AG10803 (cell line): Measurements from ENCODE around the gene SNX25.

Experiments used
- DNase-seq: peaks from one replicate; pipeline ENCODE4 v3.0.0; 2010; ENCODE audit warnings: low read depth
- H3K4me3 ChIP-seq: 2 replicates; pipeline ENCODE4 v1.5.1; 2011; ENCODE audit warnings: mild to moderate bottlenecking, low read length, control low read depth
- TF ChIP-seq, protein P1 (sequence below): conservative IDR thresholded peaks from 2 replicates; pipeline ENCODE4 v1.5.1; 2011; ENCODE audit warnings: mild to moderate bottlenecking, low read length, control low read depth, inconsistent platforms

SNX25 gene

DNA sequence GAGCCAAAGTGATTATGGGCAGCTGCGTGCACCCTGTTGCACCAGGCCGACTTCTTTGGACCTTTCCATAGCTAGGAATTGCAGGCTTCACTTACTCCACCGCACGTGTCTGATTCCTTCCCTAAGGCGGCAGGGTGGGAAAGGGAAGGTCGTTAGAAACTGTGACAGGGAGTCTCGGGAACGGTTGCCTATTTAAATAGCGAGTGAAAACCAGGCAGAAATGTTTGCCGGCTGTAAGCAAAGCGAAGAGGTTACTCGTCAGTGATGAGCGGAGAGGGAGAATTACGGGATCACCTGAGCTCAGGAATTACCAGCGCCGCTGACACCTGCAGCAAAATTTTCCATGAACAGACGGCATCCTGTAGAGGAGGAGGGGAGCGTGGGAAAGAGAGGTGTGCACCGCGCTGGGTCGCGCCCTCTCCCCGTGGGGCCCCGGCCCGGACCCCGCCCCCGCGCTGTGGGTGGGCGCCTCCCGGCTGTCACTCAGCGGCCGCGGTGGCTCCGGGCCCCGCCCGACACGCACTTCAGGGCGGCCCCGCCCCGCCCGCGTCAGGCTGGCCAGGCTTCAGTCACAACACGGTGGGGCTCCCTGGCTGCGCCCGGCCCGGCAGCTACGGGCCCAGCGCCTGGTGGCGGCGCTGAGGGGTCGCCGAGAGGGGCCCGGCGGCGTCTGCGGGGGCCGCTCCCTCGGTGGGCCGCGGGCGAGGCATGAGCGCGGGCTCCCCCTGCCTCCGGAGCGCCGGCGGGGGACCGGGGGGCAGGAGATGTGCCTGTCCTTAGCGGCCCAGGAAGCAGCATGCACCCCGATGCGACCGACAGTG is at the start of gene SNX25:
SNX25 (plus strand) TSS at position 568 of the 821 bp plus-strand sequence; CDS start at position 797, 229 bp downstream.
- TF ChIP-seq, protein P1, sequence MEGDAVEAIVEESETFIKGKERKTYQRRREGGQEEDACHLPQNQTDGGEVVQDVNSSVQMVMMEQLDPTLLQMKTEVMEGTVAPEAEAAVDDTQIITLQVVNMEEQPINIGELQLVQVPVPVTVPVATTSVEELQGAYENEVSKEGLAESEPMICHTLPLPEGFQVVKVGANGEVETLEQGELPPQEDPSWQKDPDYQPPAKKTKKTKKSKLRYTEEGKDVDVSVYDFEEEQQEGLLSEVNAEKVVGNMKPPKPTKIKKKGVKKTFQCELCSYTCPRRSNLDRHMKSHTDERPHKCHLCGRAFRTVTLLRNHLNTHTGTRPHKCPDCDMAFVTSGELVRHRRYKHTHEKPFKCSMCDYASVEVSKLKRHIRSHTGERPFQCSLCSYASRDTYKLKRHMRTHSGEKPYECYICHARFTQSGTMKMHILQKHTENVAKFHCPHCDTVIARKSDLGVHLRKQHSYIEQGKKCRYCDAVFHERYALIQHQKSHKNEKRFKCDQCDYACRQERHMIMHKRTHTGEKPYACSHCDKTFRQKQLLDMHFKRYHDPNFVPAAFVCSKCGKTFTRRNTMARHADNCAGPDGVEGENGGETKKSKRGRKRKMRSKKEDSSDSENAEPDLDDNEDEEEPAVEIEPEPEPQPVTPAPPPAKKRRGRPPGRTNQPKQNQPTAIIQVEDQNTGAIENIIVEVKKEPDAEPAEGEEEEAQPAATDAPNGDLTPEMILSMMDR: no peak
- DNase-seq: peak; percentile 64
- H3K4me3 ChIP-seq: peak within 1 kb of the TSS; percentile 95

DNA sequence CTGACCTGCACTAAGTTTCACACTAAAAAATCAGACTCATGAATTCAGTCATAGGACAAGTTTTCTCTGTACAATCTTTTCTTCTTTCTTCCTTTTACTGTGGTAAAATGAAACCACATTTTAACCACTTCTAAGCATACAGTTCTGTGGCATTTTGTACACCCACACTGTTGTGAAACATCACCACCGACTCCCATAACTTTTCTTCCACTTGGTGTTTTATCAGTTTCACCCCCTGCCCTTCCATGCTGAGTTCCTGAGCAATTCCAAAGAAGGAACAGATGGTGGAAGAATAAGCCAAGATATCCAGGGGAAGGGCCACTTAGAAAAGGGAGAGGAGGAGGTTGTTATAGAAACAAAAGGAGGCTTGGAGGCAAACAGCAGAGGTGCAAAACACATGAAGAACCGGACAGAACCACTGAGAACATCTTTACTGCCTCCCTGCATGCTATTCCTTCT is 43.8 kb upstream of the SNX25 start:
- TF ChIP-seq, protein P1: no peak; the same call in 1 of the 2 replicates
- peak; percentile 74 for DNase-seq
- H3K4me3 ChIP-seq: no peak overlapping the region

DNA sequence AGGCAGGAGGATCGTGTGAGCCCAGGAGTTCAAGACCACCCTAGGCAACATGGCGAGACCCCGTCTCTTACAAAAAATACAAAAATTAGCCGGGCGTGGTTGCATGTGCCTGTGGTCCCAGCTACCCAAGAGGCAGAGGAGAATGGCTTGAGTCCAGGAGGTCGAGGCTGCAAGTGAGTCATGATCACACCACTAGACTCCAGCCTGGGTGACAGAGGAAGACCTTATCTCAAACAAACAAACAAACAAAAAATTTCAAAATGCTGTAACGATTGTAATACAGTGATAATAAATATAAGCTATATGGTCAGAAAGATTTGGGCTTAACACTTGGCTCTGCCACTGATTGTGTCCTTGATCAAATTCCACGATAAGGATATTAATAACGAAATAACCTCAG is 42.2 kb upstream of the SNX25 start:
- no peak overlapping the region for H3K4me3 ChIP-seq
- TF ChIP-seq, protein P1: no peak
- DNase-seq: no peak

DNA sequence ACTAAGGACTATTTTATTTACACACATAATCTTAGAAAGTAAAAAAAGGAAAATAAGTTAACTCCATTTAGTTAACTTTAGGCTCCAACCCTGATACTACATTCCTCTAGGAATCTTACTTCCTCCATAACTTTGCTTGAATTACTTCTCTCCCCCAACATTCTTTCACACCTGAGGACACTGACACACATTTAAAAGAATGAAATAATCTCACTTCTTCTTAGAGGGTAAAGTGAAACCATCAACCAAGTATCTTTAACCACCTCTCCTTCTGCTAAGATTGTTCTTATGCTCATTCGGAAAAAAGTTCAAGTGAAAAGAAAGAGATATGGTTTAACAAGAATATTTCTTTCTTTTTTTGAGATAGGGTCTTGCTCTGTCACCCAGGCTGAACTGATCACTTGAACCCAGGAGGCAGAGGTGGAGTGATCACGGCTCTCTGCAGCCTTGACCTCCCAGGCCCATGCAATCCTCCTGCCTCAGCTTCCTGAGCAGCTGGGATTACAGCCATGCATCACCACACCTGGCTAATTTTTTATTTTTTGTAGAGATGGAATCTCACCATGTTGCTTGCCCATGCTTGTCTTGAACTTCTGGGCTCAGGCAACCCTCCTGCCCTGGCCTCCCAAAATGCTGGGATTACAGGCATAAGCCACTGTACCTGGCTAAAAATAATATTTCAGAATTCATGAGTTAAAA is 37.9 kb upstream of the SNX25 start:
- no peak for DNase-seq
- no peak overlapping the region for H3K4me3 ChIP-seq
- TF ChIP-seq, protein P1: no peak

DNA sequence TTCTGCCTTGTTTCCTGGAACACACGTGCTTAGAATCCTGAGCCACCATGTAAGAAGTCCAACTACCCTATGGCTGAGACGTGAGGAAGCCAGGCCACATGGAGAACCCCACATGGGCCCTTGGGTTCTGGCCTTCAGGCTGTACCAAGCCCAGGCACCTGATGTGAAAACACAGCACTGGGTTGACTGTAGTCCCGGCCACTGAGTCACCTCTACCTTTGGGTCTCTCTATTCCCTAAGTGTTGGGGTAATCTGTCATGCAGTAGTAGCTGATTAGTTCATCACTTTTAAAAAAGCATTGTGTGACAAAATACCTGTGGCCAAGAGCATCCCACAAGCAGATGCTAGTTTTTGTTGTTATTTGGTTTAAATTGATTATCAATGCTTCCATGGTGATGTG is 29.9 kb upstream of the SNX25 start:
- DNase-seq: no peak
- TF ChIP-seq, protein P1: no peak
- H3K4me3 ChIP-seq: no peak overlapping the region

DNA sequence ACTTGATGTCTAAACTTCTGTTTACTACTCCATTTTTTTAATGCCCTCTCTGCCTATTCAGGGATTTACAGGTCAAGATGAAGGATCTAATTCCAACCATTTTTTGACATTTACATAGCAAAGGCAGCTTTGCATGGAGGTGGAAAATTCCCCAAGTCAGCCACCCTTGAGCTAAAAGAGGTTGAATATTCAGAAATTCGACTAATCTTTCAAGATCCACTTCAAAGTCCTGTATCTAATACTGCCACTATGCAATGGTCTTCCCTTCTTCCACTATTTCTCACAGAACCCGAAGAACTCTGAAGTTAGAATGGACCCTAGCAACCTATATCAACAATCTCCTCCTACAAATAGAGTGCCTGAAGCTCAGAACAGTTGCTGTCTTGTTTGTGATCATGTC is 27.2 kb upstream of the SNX25 start:
- TF ChIP-seq, protein P1: no peak
- DNase-seq: no peak
- H3K4me3 ChIP-seq: no peak overlapping the region
